Measurements from ENCODE around the gene VSIG10. TPM values are rescaled to one million over a fixed set of nuclear protein-coding genes. Genes with fewer than 3 reads are reported as not detected.
A peak's percentile ranks its signal among the peaks of the same experiment; 100 is the strongest.
"Not testable (repeated sequence)": the region's sequence is repeated elsewhere in the genome, so short reads cannot be mapped to it uniquely, and the experiment has no call there.

VSIG10 gene
- total RNA-seq, 1 donor from 2014 or later: 12.6 TPM

- ATAC-seq (no peak), DNase-seq (no peak)
- intact Hi-C loops (cut with micrococcal nuclease): no loop called here
Measured at GRCh38 chr12:118044075-118044474, 59.7 kb downstream of the VSIG10 start.

- ATAC-seq (no peak), DNase-seq (no peak)
- intact Hi-C loops (cut with micrococcal nuclease): no loop called here
Measured at GRCh38 chr12:118042091-118042490, 61.7 kb downstream of the VSIG10 start.

- ATAC-seq (no peak), DNase-seq (no peak)
- intact Hi-C loops (cut with micrococcal nuclease): no loop called here
Measured at GRCh38 chr12:118038137-118038536, 65.7 kb downstream of the VSIG10 start.

GRCh38 chr12:118036672-118037411 lies 67.0 kb downstream of the VSIG10 start:
- peak; percentile 57 for ATAC-seq
- intact Hi-C loops (cut with micrococcal nuclease): no loop called here
- no peak for DNase-seq

- DNase-seq (no peak), ATAC-seq (peak; percentile 50)
- intact Hi-C loops (cut with micrococcal nuclease): no loop called here
Measured at GRCh38 chr12:118035190-118036041, 68.4 kb downstream of the VSIG10 start.

- DNase-seq: no peak
- ATAC-seq: peak; percentile 74
- intact Hi-C loops (cut with micrococcal nuclease): no loop called here
Measured at GRCh38 chr12:118034429-118035189, 69.2 kb downstream of the VSIG10 start.

DNA sequence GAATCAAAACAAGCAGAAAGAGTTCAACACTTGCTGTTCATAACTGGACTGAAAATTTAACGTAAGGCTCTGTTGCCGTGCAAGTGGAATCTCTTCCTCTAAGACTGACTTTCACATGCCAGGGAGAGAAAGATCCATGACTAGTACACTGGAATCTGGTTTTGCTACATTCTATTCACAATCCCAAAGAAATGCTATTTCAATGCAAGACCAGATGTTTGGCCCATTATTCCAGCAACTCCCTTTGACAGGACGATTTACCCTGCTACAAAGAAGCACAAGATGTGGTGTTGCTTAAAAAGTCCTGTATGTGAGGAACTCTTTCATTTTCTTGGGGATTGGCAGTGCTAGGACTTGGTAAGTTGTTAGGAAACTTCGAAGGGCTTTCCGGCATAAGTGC lies 69.9 kb downstream of the VSIG10 start:
- intact Hi-C loops (cut with micrococcal nuclease): no loop called here
- ATAC-seq (no peak), DNase-seq (no peak)

GRCh38 chr12:118033323-118033722 lies 70.5 kb downstream of the VSIG10 start:
- no peak for DNase-seq
- intact Hi-C loops (cut with micrococcal nuclease): no loop called here
- ATAC-seq: no peak

DNA sequence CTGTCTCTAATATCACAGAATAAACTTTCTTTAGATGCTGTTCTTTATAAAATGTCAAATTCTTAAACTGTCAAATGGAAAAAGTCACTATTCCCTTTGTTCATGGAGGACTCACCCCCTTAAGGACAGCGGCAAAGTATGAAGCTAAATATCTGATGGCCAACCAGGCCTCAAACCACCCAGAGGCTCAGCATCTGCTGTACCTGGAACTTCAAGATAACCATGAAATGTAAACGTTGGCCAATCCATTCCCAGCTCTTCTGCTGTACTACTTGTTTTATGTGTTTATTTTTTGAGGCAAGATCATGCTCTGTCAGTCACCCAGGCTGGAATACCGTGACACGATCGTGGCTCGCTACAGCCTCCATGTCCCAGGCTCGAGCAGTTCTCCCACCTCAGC lies 71.6 kb downstream of the VSIG10 start:
- DNase-seq (no peak), ATAC-seq (no peak)
- intact Hi-C loops (cut with micrococcal nuclease): no loop called here

- intact Hi-C loops (cut with micrococcal nuclease): no loop called here
- ATAC-seq: no peak
- DNase-seq: no peak
Measured at GRCh38 chr12:118029166-118029565, 74.6 kb downstream of the VSIG10 start.

DNA sequence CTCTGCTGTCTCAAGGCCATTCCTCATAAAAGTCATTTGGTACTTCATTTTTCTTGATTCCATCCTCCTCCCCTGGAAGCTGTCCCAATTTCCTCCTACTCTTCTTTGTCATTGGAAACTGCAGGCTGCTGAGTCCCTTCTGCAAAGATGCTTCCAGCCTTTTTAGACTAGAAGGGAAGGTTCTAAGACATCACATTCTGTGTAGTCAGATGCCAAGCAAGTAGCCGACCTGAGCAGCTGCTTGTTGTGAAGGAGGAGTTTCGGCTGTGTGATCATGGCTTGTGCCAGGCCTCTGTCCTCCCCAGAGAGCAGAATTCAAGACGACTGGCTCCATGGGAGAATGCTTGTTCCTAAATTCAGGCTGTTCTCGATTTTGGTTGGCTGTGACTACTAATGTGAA lies 78.6 kb downstream of the VSIG10 start:
- no peak for DNase-seq
- intact Hi-C loops (cut with micrococcal nuclease): no loop called here
- no peak for ATAC-seq

- DNase-seq: no peak
- intact Hi-C loops (cut with micrococcal nuclease): no loop called here
- ATAC-seq: no peak
Measured at GRCh38 chr12:118023301-118023860, 80.4 kb downstream of the VSIG10 start.

- no peak for ATAC-seq
- DNase-seq: no peak
- intact Hi-C loops (cut with micrococcal nuclease): no loop called here
Measured at GRCh38 chr12:118022728-118023109, 81.1 kb downstream of the VSIG10 start.

- intact Hi-C loops (cut with micrococcal nuclease): not testable (repeated sequence)
Measured at GRCh38 chr12:118022097-118022727, 81.6 kb downstream of the VSIG10 start.

DNA sequence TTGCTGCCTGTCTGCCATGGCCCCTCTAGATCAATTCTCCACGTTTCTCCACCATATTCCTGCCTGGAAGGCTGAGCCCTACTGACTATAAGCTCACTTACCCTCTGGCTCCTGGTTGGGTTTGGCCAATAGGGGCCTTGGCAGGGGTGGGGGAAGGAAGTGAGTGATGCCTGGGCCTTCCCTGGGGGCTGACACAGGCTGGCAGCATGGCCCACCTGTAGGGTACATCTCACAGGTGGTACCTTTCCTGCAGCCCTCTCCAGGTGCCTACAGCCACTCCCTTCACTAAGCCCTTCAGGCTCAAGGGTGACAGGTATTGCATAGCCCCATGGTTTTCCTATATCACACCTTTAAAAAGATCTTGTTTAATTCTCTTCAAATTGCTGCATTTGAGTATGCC lies 83.8 kb downstream of the VSIG10 start:
- intact Hi-C loops (cut with micrococcal nuclease): no loop called here
- no peak for ATAC-seq
- no peak for DNase-seq

More at GRCh38 chr12:118022097-118022727, 81.6 kb downstream of the VSIG10 start:
- not testable (repeated sequence) for ATAC-seq, DNase-seq

GRCh38 chr12:118017926-118018325 lies 85.9 kb downstream of the VSIG10 start:
- no peak for ATAC-seq
- intact Hi-C loops (cut with micrococcal nuclease): no loop called here

DNA sequence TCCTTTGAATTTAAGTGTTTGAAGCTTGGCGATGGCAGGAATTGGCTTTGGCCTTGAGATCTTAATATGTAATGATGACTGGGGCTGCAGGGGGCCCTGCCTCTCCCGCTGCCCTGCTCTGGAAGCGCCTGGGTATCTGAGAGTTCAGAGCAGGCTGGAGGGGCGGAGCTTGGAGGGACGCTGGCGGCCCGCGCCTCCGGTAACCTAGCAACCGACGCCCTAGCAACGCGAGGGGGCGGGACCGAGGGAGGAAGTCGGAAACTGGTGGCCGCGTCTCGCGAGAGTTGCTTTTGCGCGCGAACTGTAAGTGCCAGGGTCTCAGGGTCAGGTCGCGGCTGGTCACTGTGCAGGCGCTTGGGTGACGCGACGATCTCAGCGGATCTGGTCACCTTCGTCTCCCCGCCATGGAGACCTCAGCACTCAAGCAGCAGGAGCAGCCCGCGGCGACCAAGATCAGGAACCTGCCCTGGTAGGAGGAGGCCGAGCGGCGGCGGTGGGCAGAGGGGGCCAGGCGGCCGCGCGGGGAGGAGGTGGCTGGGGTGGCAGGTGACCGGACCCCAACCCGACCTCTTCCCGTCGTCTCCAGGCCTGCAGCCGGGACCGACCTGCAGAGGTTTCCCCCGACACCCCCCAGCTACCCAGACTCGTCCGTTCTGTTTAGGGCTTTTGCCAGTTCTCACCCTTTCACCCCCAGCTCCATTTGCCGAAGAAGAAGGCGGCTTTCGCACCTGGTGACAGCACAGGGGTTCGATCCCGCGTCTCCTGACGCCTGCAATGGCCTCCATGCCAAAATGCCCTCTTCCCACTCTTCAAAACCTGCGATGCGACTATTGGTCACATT lies 87.2 kb downstream of the VSIG10 start, which contains the start of gene RFC5:
Gene RFC5 (plus strand): TSS at position 280 of the 841 bp plus-strand sequence. CDS start 125 bp downstream, at position 405.
- ATAC-seq: peak; percentile 100
- intact Hi-C loops (cut with micrococcal nuclease): no loop called here
- peak; percentile 99 for DNase-seq

More at GRCh38 chr12:118017926-118018325, 85.9 kb downstream of the VSIG10 start:
- no peak for DNase-seq

- DNase-seq: no peak
- intact Hi-C loops (cut with micrococcal nuclease): no loop called here
- ATAC-seq: no peak
Measured at GRCh38 chr12:118015944-118016343, 87.9 kb downstream of the VSIG10 start.
